Uterus (tissue), 4 donors: ENCODE data around the gene KASH5. TPM values are rescaled to one million over a fixed set of nuclear protein-coding genes. Genes with fewer than 3 reads are reported as not detected.

ENCODE experiments used
- DNase-seq, 2 donors: peaks; one replicate each; pipeline ENCODE4 v3.0.0-alpha.2; 2019 to 2020
- H3K27ac ChIP-seq, 2 donors: fragments of 200-600 bp; sonication (generic); 1 replicate in 1 of 2; 2 replicates in 1 of 2; pipeline ENCODE4 v1.5.1; 2016 to 2018
- H3K27me3 ChIP-seq, 2 donors: fragments of 200-600 bp; sonication (generic); one replicate each; pipeline ENCODE4 v1.5.1; 2018 to 2019; ENCODE audit warnings: control low read depth in 1 of 2
- H3K36me3 ChIP-seq, 2 donors: fragments of 200-600 bp; sonication (generic); one replicate each; pipeline ENCODE4 v1.5.1; 2019; ENCODE audit warnings: control low read depth in 1 of 2
- H3K4me1 ChIP-seq, 2 donors: fragments of 200-600 bp; sonication (generic); one replicate each; pipeline ENCODE4 v1.5.1; 2018 to 2019; ENCODE audit warnings: control low read depth in 1 of 2
- H3K4me3 ChIP-seq, 2 donors: fragments of 200-600 bp; sonication (generic); 1 replicate in 1 of 2; 2 replicates in 1 of 2; pipeline ENCODE4 v1.5.1; 2018 to 2019; ENCODE audit warnings: mild to moderate bottlenecking in 1 of 2
- H3K9me3 ChIP-seq, 2 donors: fragments of 200-600 bp; sonication (generic); one replicate each; pipeline ENCODE4 v1.5.1; 2019; ENCODE audit warnings: control low read depth in 1 of 2
- POLR2A ChIP-seq, 2 donors: fragments of 450-650 bp; IDR thresholded peaks; one replicate each; pipeline ENCODE4 v1.6.1; 2016; ENCODE audit warnings: antibody characterized with exemption in 2 of 2, mild to moderate bottlenecking in 1 of 2, moderate library complexity in 1 of 2
- intact Hi-C: fragments of 100-400 bp; cut with DNase I; formaldehyde crosslinking; loops from one replicate; pipeline ENCODE4 v1.15.1; 2023; ENCODE audit warnings: low total_unique reads
- total RNA-seq, 4 donors: library from RNA; depleted of rRNA in 3 of 4; stranded (reverse); fragments of >200 nt in 3 of 4; gene quantifications; one replicate each; pipeline versions ENCODE4 v1.1.0 to v1.2.4, GENCODE V29; 2014 to 2023
- TF ChIP-seq, protein P1 (sequence below), 4 experiments: fragments of 200-600 bp in 2 of 4; fragments of 450-650 bp in 2 of 4; sonication (generic) in 2 of 4; IDR thresholded peaks; one replicate each; pipeline ENCODE4 v1.5.1; 2016 to 2019; ENCODE audit warnings: antibody characterized with exemption in 4 of 4, mild to moderate bottlenecking in 2 of 4, moderate library complexity in 1 of 4
- donor health status: DM: yes; HTN: yes; CAD: no.

KASH5 gene
- total RNA-seq, 4 donors from 2014 or later = 0.55 TPM; not detected in 3

DNA sequence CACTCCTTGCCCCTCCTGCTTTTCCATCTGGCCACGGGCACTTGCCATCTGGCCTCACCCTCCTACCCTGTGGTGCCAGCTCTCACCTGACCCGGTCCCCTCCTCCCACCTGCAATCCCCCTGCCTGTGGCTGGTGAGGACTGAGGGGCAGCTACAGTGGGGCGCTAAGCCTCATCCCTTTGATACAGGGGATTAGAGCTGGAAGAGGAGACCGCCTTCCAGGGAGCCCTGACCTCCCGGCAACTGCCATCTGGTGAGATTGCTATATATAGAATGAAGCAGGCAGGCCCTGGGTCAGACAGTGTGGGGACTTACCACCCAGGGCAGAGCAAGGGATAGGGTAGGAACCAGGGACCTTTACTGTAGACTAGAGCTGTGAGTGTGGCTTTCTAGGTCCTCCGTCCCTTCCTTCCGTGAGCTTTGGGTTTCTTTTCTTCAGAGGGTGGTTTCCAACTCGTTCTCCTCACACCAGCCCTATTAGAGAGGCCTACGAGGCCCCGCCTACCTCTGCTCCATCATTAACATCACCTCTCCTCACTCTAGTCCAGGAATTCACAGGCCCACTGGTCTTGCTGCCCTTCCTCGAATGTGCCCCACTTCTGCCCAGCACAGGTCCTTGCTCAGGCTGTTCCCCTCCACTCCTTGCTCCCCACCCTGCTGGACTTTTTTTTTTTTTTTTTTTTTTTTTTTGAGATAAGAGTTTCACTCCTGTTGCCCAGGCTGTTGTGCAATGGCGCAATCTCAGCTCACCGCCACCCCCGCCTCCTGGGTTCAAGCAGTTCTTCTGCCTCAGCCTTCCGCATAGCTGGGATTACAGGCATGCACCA lies 7.7 kb downstream of the KASH5 start:
- Histone ChIP-seq H3K9me3 (no peaks in the 10 kb centered on the region), H3K4me1 (no peaks in the 10 kb centered on the region), H3K4me3 (no peak overlapping the region), H3K27ac (no peak overlapping the region), H3K27me3 (no peaks in the 10 kb centered on the region), H3K36me3 (no peaks in the 10 kb centered on the region)
- intact Hi-C loops = no loop called here
- no peak for DNase-seq
- TF ChIP-seq, protein P1, sequence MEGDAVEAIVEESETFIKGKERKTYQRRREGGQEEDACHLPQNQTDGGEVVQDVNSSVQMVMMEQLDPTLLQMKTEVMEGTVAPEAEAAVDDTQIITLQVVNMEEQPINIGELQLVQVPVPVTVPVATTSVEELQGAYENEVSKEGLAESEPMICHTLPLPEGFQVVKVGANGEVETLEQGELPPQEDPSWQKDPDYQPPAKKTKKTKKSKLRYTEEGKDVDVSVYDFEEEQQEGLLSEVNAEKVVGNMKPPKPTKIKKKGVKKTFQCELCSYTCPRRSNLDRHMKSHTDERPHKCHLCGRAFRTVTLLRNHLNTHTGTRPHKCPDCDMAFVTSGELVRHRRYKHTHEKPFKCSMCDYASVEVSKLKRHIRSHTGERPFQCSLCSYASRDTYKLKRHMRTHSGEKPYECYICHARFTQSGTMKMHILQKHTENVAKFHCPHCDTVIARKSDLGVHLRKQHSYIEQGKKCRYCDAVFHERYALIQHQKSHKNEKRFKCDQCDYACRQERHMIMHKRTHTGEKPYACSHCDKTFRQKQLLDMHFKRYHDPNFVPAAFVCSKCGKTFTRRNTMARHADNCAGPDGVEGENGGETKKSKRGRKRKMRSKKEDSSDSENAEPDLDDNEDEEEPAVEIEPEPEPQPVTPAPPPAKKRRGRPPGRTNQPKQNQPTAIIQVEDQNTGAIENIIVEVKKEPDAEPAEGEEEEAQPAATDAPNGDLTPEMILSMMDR (IDR thresholded peaks at IDR 0.05) = no peak
- TF ChIP-seq POLR2A (IDR thresholded peaks at IDR 0.05) = no peak

DNA sequence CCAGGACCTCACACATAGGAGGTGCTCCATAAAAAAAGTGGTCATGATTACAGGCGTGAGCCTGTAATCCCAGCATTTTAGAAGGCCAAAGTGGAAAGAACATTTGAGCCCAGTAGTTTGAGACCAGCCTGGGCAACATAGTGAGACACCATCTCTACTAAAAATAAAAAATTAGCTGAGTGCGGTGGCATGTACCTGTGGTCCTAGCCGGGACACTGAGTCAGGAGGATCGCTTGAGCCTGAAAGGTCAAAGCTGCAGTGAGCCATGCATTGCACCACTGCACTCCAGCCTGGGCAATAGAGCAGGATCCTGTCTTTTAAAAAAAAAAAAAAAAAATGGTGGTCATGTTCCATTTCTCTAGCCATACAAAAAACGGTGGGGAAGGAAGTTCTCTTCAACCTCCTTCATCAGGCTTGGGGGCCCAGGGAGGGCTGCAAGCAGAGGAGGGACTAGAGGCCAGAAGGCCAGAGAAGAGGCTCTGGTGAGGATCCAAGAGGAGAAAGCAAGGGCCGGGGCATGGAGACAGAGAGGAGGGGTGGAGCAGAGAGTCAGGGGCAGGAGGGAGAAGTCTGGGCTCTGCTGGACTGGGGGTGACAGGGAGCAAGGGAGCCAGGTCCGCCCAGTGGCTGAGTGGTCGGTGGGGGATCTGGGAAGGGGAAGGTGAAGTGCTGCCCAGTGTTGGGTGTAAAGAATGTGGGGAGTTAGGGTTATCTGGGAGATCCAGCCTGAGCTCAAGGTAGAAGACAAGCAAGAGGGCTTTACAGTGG lies 8.9 kb downstream of the KASH5 start:
- intact Hi-C loops = no loop called here
- no peak for DNase-seq
- Histone ChIP-seq H3K4me1 (no peaks in the 10 kb centered on the region), H3K9me3 (no peaks in the 10 kb centered on the region), H3K4me3 (no peak overlapping the region), H3K27me3 (no peaks in the 10 kb centered on the region), H3K27ac (no peak overlapping the region), H3K36me3 (no peaks in the 10 kb centered on the region)
- TF ChIP-seq, protein P1 (IDR thresholded peaks at IDR 0.05) = no peak
- TF ChIP-seq POLR2A (IDR thresholded peaks at IDR 0.05) = no peak

DNA sequence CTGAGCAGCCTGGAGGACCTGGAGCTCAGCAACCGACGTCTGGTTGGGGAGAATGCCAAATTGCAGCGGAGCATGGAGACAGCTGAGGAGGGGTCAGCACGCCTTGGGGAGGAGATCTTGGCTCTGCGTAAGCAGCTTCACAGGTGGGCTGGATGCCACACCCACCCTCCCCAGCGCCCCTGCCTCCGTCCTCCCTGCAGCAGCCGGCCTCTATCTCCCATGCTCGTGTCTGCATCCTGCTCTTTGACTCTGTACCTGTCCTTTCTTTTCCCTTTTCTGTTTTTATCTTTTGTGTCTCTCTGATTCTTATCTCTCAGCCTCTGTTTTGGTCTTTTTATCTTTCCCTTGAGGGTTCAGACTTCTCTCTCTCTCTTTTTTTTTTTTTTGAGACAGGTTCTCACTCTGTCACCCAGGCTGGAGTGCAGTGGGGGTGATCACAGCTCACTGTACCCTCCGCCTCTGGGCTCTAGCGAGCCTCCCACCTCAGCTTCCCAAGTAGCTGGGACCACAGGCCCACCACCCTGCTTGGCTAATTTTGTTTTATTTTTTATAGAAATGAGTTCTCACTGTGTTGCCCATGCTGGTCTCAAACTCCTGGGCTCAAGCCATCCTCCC lies 10.1 kb downstream of the KASH5 start:
- intact Hi-C loops = no loop called here
- DNase-seq = no peak
- H3K27me3 ChIP-seq = no peaks in the 10 kb centered on the region

DNA sequence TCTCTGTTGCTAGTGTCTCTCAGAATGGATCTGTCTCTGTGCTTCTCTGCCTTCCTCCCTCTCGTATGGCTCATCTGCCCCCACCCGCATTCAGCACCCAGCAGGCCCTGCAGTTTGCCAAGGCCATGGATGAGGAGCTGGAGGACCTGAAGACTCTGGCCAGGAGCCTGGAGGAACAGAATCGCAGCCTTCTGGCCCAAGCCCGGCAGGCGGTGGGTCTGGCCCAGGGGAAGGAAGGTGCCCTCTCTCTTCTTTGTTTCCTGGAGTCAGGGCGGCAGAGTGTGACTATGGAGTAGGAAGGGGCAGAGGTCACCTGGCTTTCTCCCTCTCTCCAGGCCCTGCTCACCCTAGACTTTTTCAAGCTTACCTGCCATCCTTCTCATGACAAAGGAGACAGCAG lies 10.9 kb downstream of the KASH5 start:
- Histone ChIP-seq H3K4me1 (no peaks in the 10 kb centered on the region), H3K4me3 (no peak overlapping the region), H3K27me3 (no peaks in the 10 kb centered on the region), H3K27ac (no peak overlapping the region), H3K36me3 (no peaks in the 10 kb centered on the region), H3K9me3 (no peaks in the 10 kb centered on the region)
- DNase-seq = no peak
- intact Hi-C loops = no loop called here
- no peak for TF ChIP-seq POLR2A (IDR thresholded peaks at IDR 0.05)
- TF ChIP-seq, protein P1 (IDR thresholded peaks at IDR 0.05) = no peak

More for the DNA sequence above, 10.1 kb downstream of the KASH5 start:
- H3K4me3 ChIP-seq = no peak overlapping the region
- no peak overlapping the region for H3K27ac ChIP-seq
- TF ChIP-seq POLR2A (IDR thresholded peaks at IDR 0.05) = no peak
- TF ChIP-seq, protein P1 (IDR thresholded peaks at IDR 0.05) = no peak
- H3K36me3 ChIP-seq = no peaks in the 10 kb centered on the region
- no peaks in the 10 kb centered on the region for H3K4me1 ChIP-seq
- H3K9me3 ChIP-seq = no peaks in the 10 kb centered on the region
